IMR-90 (cell line): ENCODE measurements around the gene DDX42. TPM values are rescaled to one million over a fixed set of nuclear protein-coding genes. Genes with fewer than 3 reads are reported as not detected.

Experiments used
- ATAC-seq: fragments of 200-7000 bp; cut with Tn5 transposase; 2 replicates; pipeline ENCODE4 v1.9.1; 2020; ENCODE audit warnings: low read depth, mild to moderate bottlenecking, moderate library complexity
- BruUV-seq: library from RNA; stranded (reverse); fragments of 400-500 nt; replicated peaks from 2 replicates; lab custom pipeline; 2021; lab: Mats Ljungman, UMichigan
- CTCF ChIA-PET: fragments of 300-600 bp; formaldehyde crosslinking; extraction: SDS; loops from one replicate; lab custom pipeline; 2021; ENCODE audit warnings: antibody characterized with exemption; lab: Yijun Ruan, JAX
- POLR2A ChIA-PET: fragments of 300-600 bp; sonication (Branson Sonifier 250); formaldehyde crosslinking; loops from one replicate; lab custom pipeline; 2022; ENCODE audit warnings: antibody characterized with exemption; ENCODE audit not compliant: unreplicated experiment; lab: Charles Lee
- DNase-seq: peaks from one replicate; pipeline ENCODE4 v3.0.0; 2013
- H2AFZ ChIP-seq: replicated peaks from 2 replicates; pipeline ENCODE3; 2013; ENCODE audit warnings: low read length, mild to moderate bottlenecking; ENCODE audit not compliant: poor library complexity
- H2AK5ac ChIP-seq: 2 replicates; pipeline ENCODE4 v1.6.1; 2013; ENCODE audit warnings: low read depth, low read length, inconsistent platforms
- H2AK9ac ChIP-seq: replicated peaks from 2 replicates; pipeline ENCODE3; 2013; ENCODE audit warnings: mild to moderate bottlenecking, low read depth, low read length, moderate library complexity; ENCODE audit not compliant: poor library complexity
- H2BK120ac ChIP-seq: 2 replicates; pipeline ENCODE4 v1.6.1; 2013; ENCODE audit warnings: low read depth, low read length, inconsistent platforms
- H2BK15ac ChIP-seq: 3 replicates; pipeline ENCODE4 v1.6.1; 2013; ENCODE audit warnings: low read depth, low read length, inconsistent platforms
- H2BK20ac ChIP-seq: 2 replicates; pipeline ENCODE4 v1.6.1; 2013; ENCODE audit warnings: low read depth, mild to moderate bottlenecking, inconsistent platforms, low read length, moderate library complexity
- H2BK5ac ChIP-seq: 2 replicates; pipeline ENCODE4 v1.6.1; 2013; ENCODE audit warnings: mild to moderate bottlenecking, low read depth, low read length, inconsistent platforms; ENCODE audit not compliant: poor library complexity, severe bottlenecking
- H3K14ac ChIP-seq: replicated peaks from 2 replicates; pipeline ENCODE4 v1.6.1; 2013; ENCODE audit warnings: low read depth, low read length, inconsistent platforms
- H3K18ac ChIP-seq: 2 replicates; pipeline ENCODE4 v1.6.1; 2013; ENCODE audit warnings: low read depth, low read length, control low read depth
- H3K23ac ChIP-seq: 2 replicates; pipeline ENCODE4 v1.6.1; 2013; ENCODE audit warnings: low read depth, low read length, inconsistent platforms
- H3K27ac ChIP-seq: 2 replicates; pipeline ENCODE4 v1.5.1; 2013; ENCODE audit warnings: mild to moderate bottlenecking, control low read depth, low read length; ENCODE audit not compliant: insufficient read depth
- H3K27me3 ChIP-seq: 2 replicates; pipeline ENCODE4 v1.6.1; 2013; ENCODE audit warnings: low read length; ENCODE audit not compliant: control insufficient read depth, insufficient read depth
- H3K36me3 ChIP-seq: 2 replicates; pipeline ENCODE4 v1.6.1; 2013; ENCODE audit warnings: low read length, mixed read lengths; ENCODE audit not compliant: control insufficient read depth, insufficient read depth
- H3K4ac ChIP-seq: 2 replicates; pipeline ENCODE4 v1.6.1; 2013; ENCODE audit warnings: low read depth, low read length, inconsistent platforms
- H3K4me1 ChIP-seq: 2 replicates; pipeline ENCODE4 v1.6.1; 2013; ENCODE audit warnings: low read length, mixed read lengths; ENCODE audit not compliant: control insufficient read depth, insufficient read depth
- H3K4me2 ChIP-seq: 2 replicates; pipeline ENCODE4 v1.6.1; 2013; ENCODE audit warnings: low read depth, mild to moderate bottlenecking, control low read depth, low read length, moderate library complexity
- H3K4me3 ChIP-seq: 2 replicates; pipeline ENCODE4 v1.5.1; 2013; ENCODE audit warnings: low read depth, mild to moderate bottlenecking, control low read depth, low read length, moderate library complexity; ENCODE audit not compliant: insufficient read depth
- H3K56ac ChIP-seq: 2 replicates; pipeline ENCODE4 v1.6.1; 2013; ENCODE audit warnings: low read length, inconsistent platforms; ENCODE audit not compliant: insufficient read depth; ENCODE audit errors: extremely low read depth
- H3K79me1 ChIP-seq, 2 experiments: 2 replicates each; pipeline ENCODE4 v1.6.1; 2013; ENCODE audit warnings: low read length in 2 of 2, inconsistent platforms in 1 of 2, low read depth in 1 of 2
- H3K9ac ChIP-seq: 2 replicates; pipeline ENCODE4 v1.6.1; 2013; ENCODE audit warnings: low read depth, low read length, control low read depth
- H3K9me1 ChIP-seq: 2 replicates; pipeline ENCODE4 v1.6.1; 2013; ENCODE audit warnings: low read length, inconsistent platforms; ENCODE audit not compliant: insufficient read depth
- H3K9me3 ChIP-seq: 2 replicates; pipeline ENCODE4 v1.6.1; 2013; ENCODE audit warnings: low read length; ENCODE audit not compliant: control insufficient read depth, insufficient read depth
- H4K20me1 ChIP-seq: 2 replicates; pipeline ENCODE4 v1.6.1; 2013; ENCODE audit warnings: low read length, inconsistent platforms; ENCODE audit not compliant: insufficient read depth
- H4K5ac ChIP-seq: 2 replicates; pipeline ENCODE4 v1.6.1; 2013; ENCODE audit warnings: mild to moderate bottlenecking, low read depth, low read length, control low read depth
- H4K8ac ChIP-seq, 2 experiments: 2 replicates each; pipeline ENCODE4 v1.6.1; 2013; ENCODE audit warnings: low read depth in 2 of 2, low read length in 2 of 2, control low read depth in 1 of 2, inconsistent platforms in 1 of 2
- H4K91ac ChIP-seq: 2 replicates; pipeline ENCODE4 v1.6.1; 2013; ENCODE audit warnings: low read depth, low read length, inconsistent platforms; ENCODE audit not compliant: insufficient read depth
- MAFK ChIP-seq: IDR thresholded peaks from 2 replicates; pipeline ENCODE4 v1.6.1; 2012; ENCODE audit warnings: low read depth, low read length, improper control_type of control experiment
- POLR2A ChIP-seq: IDR thresholded peaks from 2 replicates; pipeline ENCODE4 v1.6.1; 2012; ENCODE audit warnings: mild to moderate bottlenecking, low read depth, low read length
- RCOR1 ChIP-seq: IDR thresholded peaks from 2 replicates; pipeline ENCODE4 v1.6.1; 2012; ENCODE audit warnings: mild to moderate bottlenecking, low read length, improper control_type of control experiment; ENCODE audit not compliant: insufficient replicate concordance
- WGBS, 2 experiments: methylation state at CpG; one replicate each; pipeline versions ENCODE4 v1.1.5 to v1.1.7; 2013; ENCODE audit warnings: missing lambda C conversion rate in 2 of 2; ENCODE audit not compliant: insufficient read length in 1 of 2; ENCODE audit errors: extremely low coverage in 2 of 2; 5-methylcytosine and 5-hydroxymethylcytosine counted together
- dilution Hi-C: fragments of 300-500 bp; cut with HindIII; formaldehyde crosslinking; loops from one replicate; pipeline ENCODE4 v1.14.3; 2018; ENCODE audit warnings: low sequenced_read_pairs; ENCODE audit not compliant: unreplicated experiment
- in situ Hi-C: fragments of 300-500 bp; cut with MboI; formaldehyde crosslinking; loops from 3 replicates; pipeline ENCODE4 v1.14.3; 2019; ENCODE audit warnings: low sequenced_read_pairs, inconsistent platforms, mixed read lengths
- intact Hi-C: fragments of 100-400 bp; cut with micrococcal nuclease; formaldehyde crosslinking; loops from 2 replicates; pipeline ENCODE4 v1.10.0; 2022
- polyA plus RNA-seq, 3 experiments: library from polyadenylated mRNA; depleted of rRNA; stranded (reverse); fragments of >200 nt; gene quantifications; 2 replicates each; pipeline ENCODE4 v1.2.3, GENCODE V29; 2012; ENCODE audit warnings: low replicate concordance in 1 of 3
- total RNA-seq: library from RNA; depleted of rRNA; stranded (reverse); fragments of >200 nt; gene quantifications from 2 replicates; pipeline ENCODE4 v1.2.3, GENCODE V29; 2012

DDX42 gene
- total and polyA plus RNA-seq, 2 of the 4 experiments (the other 2 are of a cell fraction), result 75.8 to 91.5 TPM

GRCh38 chr17:63821804-63822203 is 47.8 kb downstream of the DDX42 start:
- Histone ChIP-seq H3K56ac (no peak overlapping the region), H3K4me3 (no peak overlapping the region), H3K18ac (no peak overlapping the region), H4K8ac (no peak overlapping the region), H2BK120ac (no peak overlapping the region), H3K23ac (no peak overlapping the region), H2AK5ac (no peak overlapping the region), H3K9me3 (no peaks in the 10 kb centered on the region), H4K20me1 (peaks cover 34% of the 10 kb centered on the region), H2BK15ac (no peak overlapping the region), H2BK20ac (no peak overlapping the region), H2AK9ac (no peak overlapping the region), H3K4me1 (peaks cover 9% of the 10 kb centered on the region), H3K9ac (no peak overlapping the region), H3K79me1 (peaks cover 42 to 90% of the 10 kb centered on the region in 2 experiments), H2BK5ac (no peak overlapping the region), H3K36me3 (peaks cover 80% of the 10 kb centered on the region), H3K14ac (no peak overlapping the region), H3K9me1 (peaks cover 28% of the 10 kb centered on the region), H3K4me2 (no peak overlapping the region), H4K5ac (no peak overlapping the region), H3K27ac (no peak overlapping the region), H4K91ac (no peak overlapping the region), H2AFZ (no peak overlapping the region), H3K4ac (no peak overlapping the region), H3K27me3 (no peaks in the 10 kb centered on the region)
- 89% methylated on average over 3 of the region's 6 CpGs; no CpG with 5 or more reads in 1 of the 2 experiments for WGBS, 2 experiments
- dilution Hi-C loops (no loop called here), in situ Hi-C loops (no loop called here), intact Hi-C loops (no loop called here)
- TF ChIP-seq POLR2A (no peak), MAFK (no peak), RCOR1 (no peak)
- ChIA-PET POLR2A (no interaction called here), CTCF (no interaction called here)
- ATAC-seq (no peak), DNase-seq (no peak)
- no TSS peak for BruUV-seq
